ENCODE measurements around the gene WDR64.

Gene WDR64

DNA sequence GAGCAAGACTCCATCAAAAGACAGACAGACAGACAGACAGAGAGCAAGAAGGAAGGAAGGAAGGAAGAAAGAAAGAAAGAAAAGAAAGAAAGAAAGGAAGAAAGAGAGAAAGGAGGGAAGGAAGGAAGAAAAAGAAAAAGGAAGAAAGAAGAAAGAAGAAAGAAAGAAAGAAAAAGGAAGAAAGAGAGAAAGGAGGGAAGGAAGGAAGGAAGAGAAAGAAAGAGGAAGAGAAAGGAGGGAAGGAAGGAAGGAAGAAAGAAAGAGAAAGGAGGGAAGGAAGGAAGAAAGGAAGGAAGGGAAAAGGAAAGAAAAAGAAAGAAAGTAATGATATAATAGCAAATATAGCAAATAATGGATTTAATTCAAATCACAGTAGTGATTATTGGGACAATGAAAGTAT, 44.6 kb upstream of the WDR64 start:
- Histone ChIP-seq H4K20me1 (ENCODE audit: insufficient read depth, low read length) (no peaks in the 10 kb centered on the region), H3K9me3 (ENCODE audit: insufficient read depth, low read length) (no peaks in the 10 kb centered on the region), H3K4me3 (ENCODE audit: low read length) (no peak overlapping the region), H2AFZ (ENCODE audit: low read depth, low read length) (no peak overlapping the region), H3K27ac (ENCODE audit: low read length) (no peak overlapping the region), H3K9ac (ENCODE audit: low read length) (no peak overlapping the region), H3K4me1 (ENCODE audit: low read length) (peaks cover 10% of the 10 kb centered on the region), H3K79me2 (ENCODE audit: low read length) (no peaks in the 10 kb centered on the region), H3K36me3 (replicated peaks; ENCODE audit: low read depth, low read length) (no peaks in the 10 kb centered on the region), H3K27me3 (ENCODE audit: low read depth, low read length) (no peaks in the 10 kb centered on the region), H3K4me2 (ENCODE audit: low read length) (no peak overlapping the region)
- TF ChIP-seq EZH2phosphoT487 (IDR thresholded peaks at IDR 0.05; ENCODE audit: low read depth) (no peak), CTCF (IDR thresholded peaks at IDR 0.05; ENCODE audit: low read depth, low read length) (no peak)

GRCh38 chr1:241608379-241609033, 43.6 kb upstream of the WDR64 start:
- Histone ChIP-seq H3K27ac (ENCODE audit: low read length) (no peak overlapping the region), H3K27me3 (ENCODE audit: low read depth, low read length) (no peaks in the 10 kb centered on the region), H3K36me3 (replicated peaks; ENCODE audit: low read depth, low read length) (no peaks in the 10 kb centered on the region), H3K4me2 (ENCODE audit: low read length) (no peak overlapping the region), H3K9ac (ENCODE audit: low read length) (no peak overlapping the region), H2AFZ (ENCODE audit: low read depth, low read length) (no peak overlapping the region), H4K20me1 (ENCODE audit: insufficient read depth, low read length) (no peaks in the 10 kb centered on the region), H3K9me3 (ENCODE audit: insufficient read depth, low read length) (no peaks in the 10 kb centered on the region), H3K4me1 (ENCODE audit: low read length) (peaks cover 10% of the 10 kb centered on the region), H3K4me3 (ENCODE audit: low read length) (no peak overlapping the region), H3K79me2 (ENCODE audit: low read length) (no peaks in the 10 kb centered on the region)
- TF ChIP-seq CTCF (IDR thresholded peaks at IDR 0.05; ENCODE audit: low read depth, low read length) = no peak
- no peak for TF ChIP-seq EZH2phosphoT487 (IDR thresholded peaks at IDR 0.05; ENCODE audit: low read depth)

- Histone ChIP-seq H2AFZ (ENCODE audit: low read depth, low read length) (no peak overlapping the region), H3K36me3 (replicated peaks; ENCODE audit: low read depth, low read length) (no peaks in the 10 kb centered on the region), H3K9me3 (ENCODE audit: insufficient read depth, low read length) (no peaks in the 10 kb centered on the region), H3K4me1 (ENCODE audit: low read length) (peaks cover 10% of the 10 kb centered on the region), H3K4me2 (ENCODE audit: low read length) (no peak overlapping the region), H3K4me3 (ENCODE audit: low read length) (no peak overlapping the region), H3K9ac (ENCODE audit: low read length) (no peak overlapping the region), H3K27ac (ENCODE audit: low read length) (no peak overlapping the region), H3K27me3 (ENCODE audit: low read depth, low read length) (no peaks in the 10 kb centered on the region), H3K79me2 (ENCODE audit: low read length) (no peaks in the 10 kb centered on the region), H4K20me1 (ENCODE audit: insufficient read depth, low read length) (no peaks in the 10 kb centered on the region)
- no peak for TF ChIP-seq CTCF (IDR thresholded peaks at IDR 0.05; ENCODE audit: low read depth, low read length)
Observed at GRCh38 chr1:241610056-241610815, 41.8 kb upstream of the WDR64 start.

DNA sequence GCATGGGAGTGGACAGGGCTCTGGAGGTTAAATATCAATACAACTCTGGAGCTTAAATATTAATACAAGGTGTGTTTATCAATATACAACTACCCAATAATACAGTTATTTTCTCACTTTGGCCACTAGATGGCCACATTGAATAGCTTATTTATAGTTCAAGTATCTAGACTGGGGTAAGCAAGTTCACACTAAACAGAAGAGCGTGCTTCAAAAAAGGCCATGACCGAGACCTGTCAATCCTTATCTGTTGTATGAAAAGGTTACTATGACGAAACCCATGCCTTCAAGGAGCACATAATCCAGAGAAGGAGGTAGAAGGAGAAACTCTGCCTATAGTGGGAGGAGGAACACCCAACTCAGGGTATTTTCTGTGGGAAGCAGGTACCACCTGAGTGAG, 41.0 kb upstream of the WDR64 start:
- Histone ChIP-seq H3K27me3 (ENCODE audit: low read depth, low read length) (no peaks in the 10 kb centered on the region), H2AFZ (ENCODE audit: low read depth, low read length) (no peak overlapping the region), H3K79me2 (ENCODE audit: low read length) (no peaks in the 10 kb centered on the region), H3K9me3 (ENCODE audit: insufficient read depth, low read length) (no peaks in the 10 kb centered on the region), H3K4me2 (ENCODE audit: low read length) (peak overlapping the region; percentile 30), H3K27ac (ENCODE audit: low read length) (no peak overlapping the region), H3K36me3 (replicated peaks; ENCODE audit: low read depth, low read length) (no peaks in the 10 kb centered on the region), H3K9ac (ENCODE audit: low read length) (no peak overlapping the region), H3K4me3 (ENCODE audit: low read length) (no peak overlapping the region), H3K4me1 (ENCODE audit: low read length) (peaks cover 15% of the 10 kb centered on the region), H4K20me1 (ENCODE audit: insufficient read depth, low read length) (no peaks in the 10 kb centered on the region)
- TF ChIP-seq CTCF (IDR thresholded peaks at IDR 0.05; ENCODE audit: low read depth, low read length) = peak; percentile 80
- TF ChIP-seq EZH2phosphoT487 (IDR thresholded peaks at IDR 0.05; ENCODE audit: low read depth) = no peak

Data from OCI-LY3 (cell line).